A673 (cell line): ENCODE measurements around the gene FRMD4A. TPM values are rescaled to one million over a fixed set of nuclear protein-coding genes. Genes with fewer than 3 reads are reported as not detected.

Experiments
- BruUV-seq: library from RNA; stranded (reverse); fragments of 400-500 nt; replicated peaks from 2 replicates; lab custom pipeline; 2021; lab: Mats Ljungman, UMichigan
- CTCF ChIA-PET: fragments of 300-600 bp; sonication (Branson Sonifier 250); formaldehyde crosslinking; loops from one replicate; lab custom pipeline; 2022; ENCODE audit warnings: antibody characterized with exemption; lab: Charles Lee
- POLR2A ChIA-PET: fragments of 300-600 bp; sonication (Branson Sonifier 250); formaldehyde crosslinking; loops from one replicate; lab custom pipeline; 2022; ENCODE audit warnings: antibody characterized with exemption; ENCODE audit not compliant: low non-redundant PET; lab: Charles Lee
- DNase-seq: peaks from one replicate; pipeline ENCODE4 v3.0.0-alpha.2; 2015; ENCODE audit warnings: low spot score
- H3K27ac ChIP-seq: fragments of 200-600 bp; sonication (generic); 2 replicates; pipeline ENCODE4 v1.5.1; 2016; ENCODE audit warnings: mixed run types, low read depth, mild to moderate bottlenecking, mixed read lengths, antibody characterized with exemption, low read length; ENCODE audit not compliant: poor library complexity, severe bottlenecking
- H3K27me3 ChIP-seq: fragments of 200-600 bp; sonication (generic); replicated peaks from 2 replicates; pipeline ENCODE4 v1.6.1; 2017; ENCODE audit warnings: mixed run types, low read depth, mild to moderate bottlenecking, mixed read lengths, antibody characterized with exemption, low read length; ENCODE audit not compliant: insufficient read depth, poor library complexity
- H3K36me3 ChIP-seq: fragments of 200-600 bp; sonication (generic); 2 replicates; pipeline ENCODE4 v1.6.1; 2016; ENCODE audit warnings: mixed run types, mild to moderate bottlenecking, mixed read lengths, antibody characterized with exemption, low read length; ENCODE audit not compliant: insufficient read depth, poor library complexity, severe bottlenecking
- H3K4me1 ChIP-seq: fragments of 200-600 bp; sonication (generic); 2 replicates; pipeline ENCODE4 v1.6.1; 2017; ENCODE audit warnings: mixed run types, mild to moderate bottlenecking, mixed read lengths, antibody characterized with exemption, low read length; ENCODE audit not compliant: insufficient read depth, poor library complexity, severe bottlenecking
- H3K4me3 ChIP-seq: fragments of 200-600 bp; sonication (generic); 2 replicates; pipeline ENCODE4 v1.5.1; 2016; ENCODE audit warnings: low read depth, mixed run types, mild to moderate bottlenecking, mixed read lengths, low read length; ENCODE audit not compliant: poor library complexity, severe bottlenecking
- H3K9me3 ChIP-seq: fragments of 200-600 bp; sonication (generic); 2 replicates; pipeline ENCODE4 v1.6.1; 2016; ENCODE audit warnings: mixed run types, low read depth, mild to moderate bottlenecking, mixed read lengths, antibody characterized with exemption, low read length; ENCODE audit not compliant: poor library complexity, severe bottlenecking
- EZH2 ChIP-seq: fragments of 200-600 bp; sonication (generic); IDR thresholded peaks from 2 replicates; pipeline ENCODE4 v1.6.1; 2017; ENCODE audit warnings: borderline replicate concordance, low read depth, mild to moderate bottlenecking, mixed read lengths, antibody characterized with exemption, low read length; ENCODE audit not compliant: poor library complexity, severe bottlenecking
- intact Hi-C: fragments of 100-400 bp; cut with micrococcal nuclease; formaldehyde crosslinking; loops from one replicate; pipeline ENCODE4 v1.10.0; 2022; ENCODE audit not compliant: unreplicated experiment
- total RNA-seq: library from RNA; stranded (reverse); gene quantifications from 2 replicates; pipeline ENCODE4 v1.2.3, GENCODE V29; 2021
- TF ChIP-seq, protein P1 (sequence below): fragments of 300-800, 200-600 bp; sonication (generic); conservative IDR thresholded peaks from 2 replicates; pipeline ENCODE4 v1.5.1; 2017; ENCODE audit warnings: low read depth, mild to moderate bottlenecking, antibody characterized with exemption, low read length, moderate library complexity, mixed read lengths

The FRMD4A gene
- total RNA-seq, 1 experiment from 2014 or later = 26.3 TPM

DNA sequence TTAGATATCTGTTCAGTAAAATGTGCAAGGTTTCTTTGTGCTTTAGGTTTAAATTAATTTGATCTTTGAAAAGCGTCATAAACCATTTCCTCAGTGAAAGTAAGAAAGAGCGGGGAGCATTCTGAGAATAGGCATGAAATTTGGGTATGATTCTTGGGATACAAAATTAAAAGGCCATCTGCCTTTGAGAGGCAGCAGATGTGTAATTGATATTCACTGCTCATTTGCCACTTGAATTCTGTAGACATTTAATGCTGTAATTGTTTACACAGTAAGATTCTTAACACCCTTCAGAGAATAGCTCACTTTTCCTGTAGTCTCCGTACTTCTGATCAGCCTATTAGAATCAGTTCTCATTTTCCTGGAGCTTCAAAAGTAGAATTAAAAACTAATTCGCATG lies 18.7 kb downstream of the FRMD4A start:
- no peaks in the 10 kb centered on the region for H3K4me1 ChIP-seq
- peak; percentile 42 for DNase-seq
- no peaks in the 10 kb centered on the region for H3K36me3 ChIP-seq
- no peak overlapping the region for H3K4me3 ChIP-seq
- no peaks in the 10 kb centered on the region for H3K9me3 ChIP-seq
- BruUV-seq = no TSS peak
- intact Hi-C loops = no loop called here
- ChIA-PET POLR2A (no interaction called here), CTCF (no interaction called here)
- TF ChIP-seq, protein P1, sequence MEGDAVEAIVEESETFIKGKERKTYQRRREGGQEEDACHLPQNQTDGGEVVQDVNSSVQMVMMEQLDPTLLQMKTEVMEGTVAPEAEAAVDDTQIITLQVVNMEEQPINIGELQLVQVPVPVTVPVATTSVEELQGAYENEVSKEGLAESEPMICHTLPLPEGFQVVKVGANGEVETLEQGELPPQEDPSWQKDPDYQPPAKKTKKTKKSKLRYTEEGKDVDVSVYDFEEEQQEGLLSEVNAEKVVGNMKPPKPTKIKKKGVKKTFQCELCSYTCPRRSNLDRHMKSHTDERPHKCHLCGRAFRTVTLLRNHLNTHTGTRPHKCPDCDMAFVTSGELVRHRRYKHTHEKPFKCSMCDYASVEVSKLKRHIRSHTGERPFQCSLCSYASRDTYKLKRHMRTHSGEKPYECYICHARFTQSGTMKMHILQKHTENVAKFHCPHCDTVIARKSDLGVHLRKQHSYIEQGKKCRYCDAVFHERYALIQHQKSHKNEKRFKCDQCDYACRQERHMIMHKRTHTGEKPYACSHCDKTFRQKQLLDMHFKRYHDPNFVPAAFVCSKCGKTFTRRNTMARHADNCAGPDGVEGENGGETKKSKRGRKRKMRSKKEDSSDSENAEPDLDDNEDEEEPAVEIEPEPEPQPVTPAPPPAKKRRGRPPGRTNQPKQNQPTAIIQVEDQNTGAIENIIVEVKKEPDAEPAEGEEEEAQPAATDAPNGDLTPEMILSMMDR = no peak
- TF ChIP-seq EZH2 = no peak
- H3K27ac ChIP-seq = no peak overlapping the region
- peaks cover 63% of the 10 kb centered on the region for H3K27me3 ChIP-seq

DNA sequence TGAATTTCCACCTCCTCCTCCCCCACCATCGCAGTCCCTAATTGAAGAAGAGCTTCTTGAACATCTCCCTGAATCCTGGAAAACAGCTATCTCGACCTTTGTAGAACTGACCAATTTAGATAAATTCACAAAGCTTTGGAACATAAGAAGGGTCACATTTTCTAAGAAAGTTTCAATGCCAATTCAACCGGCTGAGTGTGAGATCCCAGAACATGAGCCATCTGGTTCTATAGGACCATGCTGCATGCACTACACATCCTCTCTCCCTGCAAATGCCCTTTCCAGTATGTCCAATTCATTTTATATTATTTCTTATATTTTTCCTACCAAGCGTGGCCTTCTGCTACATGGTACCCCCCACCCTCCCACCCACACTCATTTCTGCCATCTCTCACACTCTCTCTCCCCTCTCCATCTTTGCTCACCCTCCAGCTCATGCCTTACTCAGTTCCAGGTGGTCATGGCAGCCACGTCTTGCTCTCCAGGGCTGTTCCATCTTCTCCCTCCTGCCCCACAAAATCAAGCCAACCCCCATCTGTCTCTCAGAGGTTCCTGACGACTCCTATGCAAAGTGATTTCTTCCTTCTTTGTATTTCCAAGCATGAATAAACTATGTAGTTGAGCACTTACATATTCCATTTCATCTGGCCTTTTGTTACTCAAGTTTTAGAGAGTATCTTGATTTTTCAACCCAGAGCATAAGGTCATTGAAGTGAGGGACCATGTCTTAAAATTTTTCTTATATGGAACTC lies 19.3 kb downstream of the FRMD4A start:
- Histone ChIP-seq H3K27ac (no peak overlapping the region), H3K27me3 (peaks cover 66% of the 10 kb centered on the region), H3K4me1 (no peaks in the 10 kb centered on the region), H3K9me3 (no peaks in the 10 kb centered on the region), H3K4me3 (no peak overlapping the region), H3K36me3 (no peaks in the 10 kb centered on the region)
- intact Hi-C loops = no loop called here
- DNase-seq = no peak
- BruUV-seq = no TSS peak
- ChIA-PET CTCF (no interaction called here), POLR2A (no interaction called here)
- no peak for TF ChIP-seq EZH2
- TF ChIP-seq, protein P1 = no peak

DNA sequence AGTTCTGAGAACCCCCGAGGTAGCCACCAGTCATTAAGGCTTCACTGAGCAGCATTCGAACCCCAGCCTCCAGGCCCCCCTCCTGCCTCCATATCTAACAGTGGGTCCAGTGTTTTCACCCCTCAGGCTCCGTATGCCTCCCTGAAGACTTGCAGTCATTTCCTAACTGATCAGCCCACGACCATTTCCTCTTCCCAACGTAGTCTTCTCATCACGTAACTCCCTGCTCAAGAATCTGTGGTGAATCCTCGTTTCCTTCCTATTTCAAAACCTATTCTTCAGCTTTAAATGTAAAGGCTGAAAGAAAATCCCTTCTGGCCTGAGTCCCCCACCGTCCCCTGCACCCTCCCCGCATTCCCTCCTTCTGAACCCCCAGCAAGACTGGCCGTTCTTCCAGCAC lies 21.1 kb downstream of the FRMD4A start:
- Histone ChIP-seq H3K9me3 (no peaks in the 10 kb centered on the region), H3K36me3 (no peaks in the 10 kb centered on the region), H3K4me3 (no peak overlapping the region), H3K27ac (no peak overlapping the region), H3K27me3 (peaks cover 61% of the 10 kb centered on the region), H3K4me1 (no peaks in the 10 kb centered on the region)
- DNase-seq = no peak
- ChIA-PET CTCF (no interaction called here), POLR2A (no interaction called here)
- no TSS peak for BruUV-seq
- TF ChIP-seq, protein P1 = no peak
- no peak for TF ChIP-seq EZH2
- intact Hi-C loops = no loop called here
